Stimulated activated CD8-positive, alpha-beta memory T cell treated with anti-CD3 and anti-CD28 coated beads, Interleukin-2, amount 100 ng/mL, for 1 hour (primary cell): ENCODE measurements around the gene CLDN20.
"Not testable (repeated sequence)": the region's sequence is repeated elsewhere in the genome, so short reads cannot be mapped to it uniquely, and the experiment has no call there.

Experiments used
- DNase-seq, 2 donors: peaks; one replicate each; pipeline ENCODE4 v3.0.0-alpha.2; 2020; ENCODE audit warnings: low read depth in 2 of 2

Gene CLDN20

GRCh38 chr6:155263373-155264063 is at the start of gene CLDN20:
CLDN20 (plus strand) TSS chr6:155264013; CDS start chr6:155275720, 11,707 bp downstream.
- no peak for DNase-seq

DNA sequence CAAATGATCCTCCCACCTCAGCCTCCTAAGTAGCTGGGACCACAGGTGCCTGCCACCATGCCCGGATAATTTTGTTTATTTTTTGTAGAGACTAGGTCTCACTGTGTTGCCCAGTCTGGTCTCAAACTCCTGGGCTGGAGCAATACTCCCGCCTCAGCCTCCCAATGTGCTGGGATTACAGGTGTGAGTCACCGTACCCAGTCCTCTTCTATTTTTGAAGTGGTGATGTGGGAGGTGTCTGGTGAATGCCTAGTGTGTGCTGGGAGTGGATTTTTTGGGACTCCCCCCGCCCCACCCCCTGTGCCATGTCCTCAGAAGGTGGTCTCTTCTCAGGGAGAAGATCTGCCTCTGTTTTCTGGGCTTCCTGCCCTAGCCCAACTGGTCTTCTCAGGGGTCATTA is 47.9 kb upstream of the CLDN20 start:
- no peak for DNase-seq

DNA sequence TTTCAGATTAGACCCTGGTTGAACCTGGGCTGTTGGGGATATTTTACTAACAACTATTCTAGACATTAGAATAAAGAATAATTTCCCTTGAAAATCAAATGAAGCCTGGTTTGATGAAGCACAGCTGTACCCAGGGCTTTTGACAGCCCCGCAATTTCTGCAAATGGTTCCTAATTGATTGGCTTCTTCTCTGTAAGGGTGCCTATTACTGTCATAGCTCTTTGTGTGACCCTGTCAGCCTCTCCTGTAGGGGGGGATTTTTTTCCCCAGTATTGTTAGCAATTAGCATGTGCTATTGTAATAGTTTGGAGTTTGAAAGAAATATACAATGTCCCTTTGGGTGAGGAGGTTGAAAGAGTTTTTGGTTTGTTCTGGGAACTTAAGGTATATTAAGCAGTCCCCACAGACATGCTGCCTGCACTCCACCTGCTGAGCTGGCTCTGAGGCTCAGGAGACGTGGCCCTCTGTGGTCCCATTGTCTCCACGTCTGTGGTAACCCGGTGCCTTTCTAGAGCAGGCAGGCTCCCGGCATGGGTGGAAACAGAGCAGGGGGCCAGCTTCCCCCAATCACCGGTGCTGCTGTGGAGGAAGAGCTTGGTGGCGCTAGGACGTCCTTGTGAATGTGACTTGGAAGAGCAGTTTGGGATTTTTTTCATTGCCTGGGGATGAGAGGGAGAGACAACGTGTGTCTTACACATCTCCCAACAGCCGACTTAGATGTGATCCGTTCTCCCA is 47.3 kb upstream of the CLDN20 start:
- DNase-seq: no peak

DNA sequence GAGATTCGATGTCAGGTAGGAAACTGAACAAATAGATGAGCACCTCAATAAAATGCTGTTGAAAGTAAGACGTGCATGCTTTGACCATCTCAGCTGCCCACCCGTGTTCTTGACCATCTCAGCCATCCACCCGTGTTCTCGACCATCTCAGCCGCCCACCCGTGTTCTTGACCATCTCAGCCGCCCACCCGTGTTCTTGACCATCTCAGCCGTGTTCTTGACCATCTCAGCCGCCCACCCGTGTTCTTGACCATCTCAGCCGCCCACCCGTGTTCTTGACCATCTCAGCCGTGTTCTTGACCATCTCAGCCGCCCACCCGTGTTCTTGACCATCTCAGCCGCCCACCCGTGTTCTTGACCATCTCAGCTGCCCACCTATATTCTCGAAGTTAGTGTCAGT is 45.1 kb upstream of the CLDN20 start:
- not testable (repeated sequence) for DNase-seq

- no peak for DNase-seq
Observed at GRCh38 chr6:155219299-155219698, 44.5 kb upstream of the CLDN20 start.

DNA sequence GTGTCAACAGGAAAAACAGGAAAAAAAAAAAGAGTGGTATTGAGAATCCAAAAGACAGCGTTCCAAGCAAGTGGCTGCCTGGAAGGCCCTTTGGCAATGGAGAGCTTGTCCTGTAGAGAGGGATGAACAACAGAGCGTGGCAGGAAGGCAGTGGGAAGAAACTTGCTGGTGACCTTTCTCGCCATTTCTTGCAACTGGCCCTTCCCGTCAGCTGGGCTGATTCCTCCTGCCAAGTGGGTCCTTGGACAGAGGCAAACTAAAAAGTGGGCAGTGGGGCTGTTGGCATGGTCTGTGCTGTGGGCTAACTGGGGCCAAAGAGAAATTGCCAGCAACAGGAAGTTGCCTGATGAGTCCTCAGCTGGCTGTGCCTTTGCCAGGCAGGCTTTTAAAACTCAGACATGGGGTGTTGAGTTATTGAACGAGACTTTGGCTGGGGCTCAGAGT is 43.9 kb upstream of the CLDN20 start:
- no peak for DNase-seq

DNA sequence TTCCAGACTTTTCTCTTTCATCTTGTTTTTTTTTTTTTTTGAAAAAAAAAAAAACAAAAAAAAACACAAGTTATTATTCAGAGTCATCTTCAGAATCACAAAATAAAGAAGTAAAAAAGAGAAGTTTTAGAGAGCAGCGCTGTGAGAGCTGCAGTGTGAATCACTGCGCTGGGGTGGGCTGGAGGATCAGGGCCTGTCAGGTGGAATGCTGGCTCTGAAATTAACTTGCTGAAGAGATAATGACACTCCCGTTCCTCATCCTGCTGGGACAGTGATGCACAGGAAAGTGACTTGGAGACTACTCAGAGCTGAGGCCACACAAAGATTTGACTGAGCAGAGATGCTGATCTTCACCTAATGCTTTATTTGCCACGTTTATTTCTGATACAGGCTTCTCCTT is 42.7 kb upstream of the CLDN20 start:
- no peak for DNase-seq

DNA sequence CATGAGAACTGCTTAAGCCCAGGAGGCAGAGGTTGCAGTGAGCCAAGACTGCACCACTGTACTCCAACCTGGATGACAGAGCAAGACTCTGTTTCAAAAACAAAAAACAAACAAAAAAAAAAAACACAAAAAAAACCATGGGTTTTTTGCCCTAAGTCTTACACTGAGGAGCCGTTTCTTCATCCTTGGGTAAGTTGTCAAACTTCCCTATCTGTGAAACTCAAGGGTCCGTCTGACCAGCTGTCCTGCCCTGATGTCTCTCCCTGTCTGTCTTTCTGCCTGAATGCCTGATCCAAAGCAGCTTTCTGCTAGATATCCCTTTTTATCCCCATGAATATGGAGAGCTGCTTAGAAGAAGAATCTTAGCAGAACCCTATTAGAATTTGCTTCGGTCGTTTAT is 41.3 kb upstream of the CLDN20 start:
- no peak for DNase-seq

- no peak for DNase-seq
Observed at GRCh38 chr6:155223646-155224451, 40.0 kb upstream of the CLDN20 start.

DNA sequence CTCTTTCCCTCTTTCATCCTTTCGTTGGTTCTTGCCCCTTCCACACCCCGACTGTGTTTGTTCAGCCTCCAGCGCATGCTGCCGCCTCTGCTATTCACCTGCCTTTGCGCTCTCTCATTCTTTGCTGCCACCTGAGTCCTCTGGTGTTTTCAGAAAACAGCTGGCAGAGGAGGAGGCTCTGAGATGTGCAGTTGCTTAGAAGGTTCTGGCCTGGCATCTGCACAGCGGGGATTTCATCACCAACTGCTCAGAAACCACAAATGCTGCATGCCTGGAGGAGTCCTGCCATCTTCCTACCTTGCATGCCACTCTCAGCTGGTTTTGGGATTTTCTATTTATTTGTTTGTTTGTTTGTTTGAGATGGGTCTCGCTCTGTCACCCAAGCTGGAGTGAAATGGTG is 39.2 kb upstream of the CLDN20 start:
- no peak for DNase-seq

DNA sequence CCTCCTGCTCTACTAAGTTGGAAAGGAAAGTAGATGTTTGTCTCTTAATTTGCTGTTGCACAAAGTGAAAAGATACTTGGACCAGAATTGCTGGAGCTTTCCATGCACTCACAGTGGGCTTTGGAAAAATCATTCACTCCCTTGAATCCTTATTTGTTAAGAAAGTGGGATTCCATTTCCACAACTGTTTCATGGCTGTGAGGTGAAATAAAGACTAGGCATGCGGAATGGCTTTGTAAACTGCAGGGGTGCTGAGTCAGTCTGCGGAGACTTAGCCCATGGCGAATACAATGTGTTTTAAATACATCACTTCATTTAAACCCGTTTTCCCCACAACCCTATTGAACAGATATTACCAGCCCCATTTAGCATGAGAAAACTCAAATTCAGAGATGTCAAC is 36.8 kb upstream of the CLDN20 start:
- DNase-seq: no peak

DNA sequence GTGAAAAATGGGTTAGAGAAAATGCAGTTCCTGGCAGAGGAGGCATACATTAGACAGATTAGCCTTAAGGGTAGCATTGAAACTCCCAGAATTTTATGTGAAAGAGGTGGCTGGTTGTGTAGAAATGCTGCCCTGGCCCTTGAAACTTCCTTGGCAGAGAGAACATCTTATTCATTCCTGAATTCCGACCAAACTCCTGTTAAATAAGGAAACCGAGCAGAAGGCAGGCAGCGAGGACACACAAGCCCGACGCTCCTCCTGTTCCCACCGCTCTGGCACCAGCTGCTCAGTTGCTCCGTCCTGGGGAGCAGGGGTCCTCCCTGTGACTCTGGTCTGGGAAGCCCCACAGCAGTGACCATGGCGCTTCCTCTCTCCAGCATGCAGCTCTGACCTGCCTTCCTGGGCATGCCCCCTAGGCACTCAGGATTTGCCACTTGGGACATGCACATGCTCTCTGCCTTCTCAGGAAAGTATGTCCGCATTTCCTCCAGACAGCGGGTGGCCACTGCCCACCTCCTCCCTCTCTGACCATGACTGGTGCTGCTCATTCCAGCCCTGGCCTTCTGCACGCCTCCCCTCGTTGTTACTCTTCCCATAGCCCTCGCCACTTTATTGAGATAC is 35.2 kb upstream of the CLDN20 start:
- DNase-seq: no peak

DNA sequence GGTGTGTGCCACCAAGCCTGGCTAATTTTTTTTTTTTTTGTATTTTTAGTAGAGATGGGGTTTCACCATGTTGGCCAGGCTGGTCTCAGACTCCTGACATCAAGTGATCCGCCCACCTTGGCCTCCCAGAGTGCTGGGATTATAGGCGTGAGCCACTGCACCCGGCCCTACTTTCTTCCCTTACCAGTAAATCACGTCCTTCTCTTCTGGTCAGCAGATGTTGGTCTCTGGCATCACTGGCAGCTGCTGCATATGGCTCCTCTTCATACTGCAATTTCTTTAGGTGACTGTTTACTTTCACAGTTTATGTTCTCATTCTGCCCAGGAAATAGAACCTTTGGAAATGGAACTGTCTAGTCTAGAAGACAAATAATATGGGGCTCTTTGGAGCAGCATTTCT is 32.8 kb upstream of the CLDN20 start:
- not testable (repeated sequence) for DNase-seq

DNA sequence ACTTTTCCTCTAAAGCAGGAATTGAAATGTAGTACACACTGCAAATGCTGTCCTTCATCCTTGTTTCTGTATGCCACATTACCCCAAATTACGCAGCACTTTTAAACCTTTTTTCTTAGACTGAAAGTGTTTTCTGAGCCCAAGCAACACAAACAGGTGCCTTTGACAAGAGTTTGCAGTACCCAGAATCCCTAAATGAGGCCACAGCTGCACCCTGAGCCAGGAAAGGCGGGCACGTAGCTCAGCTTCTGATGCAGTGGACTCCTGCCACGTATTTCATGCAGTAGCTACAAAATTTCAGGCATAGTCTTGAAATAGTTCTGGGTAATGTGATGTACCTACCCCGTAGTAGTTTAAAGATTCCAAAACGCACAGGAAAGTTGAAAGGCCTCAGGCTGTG is 31.0 kb upstream of the CLDN20 start:
- no peak for DNase-seq

DNA sequence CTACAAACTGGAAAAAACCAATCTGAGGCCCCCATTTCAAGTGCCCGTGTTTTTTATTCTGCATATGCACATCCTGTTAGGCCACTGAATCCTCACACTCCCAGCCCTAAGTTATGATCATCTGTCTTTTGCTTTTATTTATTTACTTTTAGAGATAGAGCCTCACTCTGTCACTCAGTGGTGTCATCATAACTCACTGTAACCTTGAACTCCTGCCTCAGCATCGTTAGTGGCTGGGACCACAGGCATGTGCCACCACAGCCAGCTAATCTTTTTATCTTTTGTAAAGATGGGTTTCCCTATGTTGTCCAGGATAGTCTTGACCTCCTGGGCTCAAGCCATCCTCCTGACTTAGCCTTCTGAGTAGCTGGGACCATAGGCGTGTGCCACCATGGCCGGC is 29.6 kb upstream of the CLDN20 start:
- no peak for DNase-seq

DNA sequence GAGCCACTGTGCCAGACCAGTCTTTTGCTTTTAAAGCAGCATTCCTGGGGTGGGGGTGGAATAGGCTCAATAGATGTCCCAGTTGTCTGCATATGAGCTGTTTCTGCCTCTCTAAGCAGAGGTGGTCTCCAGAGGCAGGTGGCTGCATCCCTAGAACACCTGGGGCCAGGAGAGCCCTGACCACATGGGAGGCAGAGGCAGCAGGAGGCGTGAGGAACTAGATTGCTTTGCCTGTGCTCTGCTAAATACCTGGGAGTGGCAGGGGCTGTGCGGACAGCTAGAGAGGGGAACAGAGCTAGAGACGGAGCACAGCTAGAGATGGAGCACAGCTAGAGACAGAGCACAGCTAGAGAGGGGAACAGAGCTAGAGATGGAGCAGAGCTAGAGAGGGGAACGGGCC is 29.1 kb upstream of the CLDN20 start:
- DNase-seq: no peak

DNA sequence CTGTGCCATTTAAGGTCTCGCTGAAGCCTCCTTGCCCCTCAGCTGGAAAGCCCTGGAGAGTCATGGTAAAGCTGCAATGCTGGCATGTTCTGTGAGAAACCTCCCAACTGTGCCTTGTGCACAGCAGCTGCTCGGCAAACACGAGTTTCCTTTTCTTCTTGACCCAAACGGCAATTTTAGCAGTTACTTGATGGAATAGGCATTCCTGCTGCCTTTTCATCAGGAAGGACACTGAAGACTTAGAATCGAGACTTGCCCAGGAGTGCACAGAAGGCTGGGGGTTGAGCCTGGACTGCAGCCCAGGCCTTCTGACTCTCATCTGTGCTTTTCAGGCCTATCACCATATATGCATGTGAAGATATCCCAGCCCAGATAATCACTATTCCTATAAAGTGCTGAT is 28.7 kb upstream of the CLDN20 start:
- DNase-seq: no peak

DNA sequence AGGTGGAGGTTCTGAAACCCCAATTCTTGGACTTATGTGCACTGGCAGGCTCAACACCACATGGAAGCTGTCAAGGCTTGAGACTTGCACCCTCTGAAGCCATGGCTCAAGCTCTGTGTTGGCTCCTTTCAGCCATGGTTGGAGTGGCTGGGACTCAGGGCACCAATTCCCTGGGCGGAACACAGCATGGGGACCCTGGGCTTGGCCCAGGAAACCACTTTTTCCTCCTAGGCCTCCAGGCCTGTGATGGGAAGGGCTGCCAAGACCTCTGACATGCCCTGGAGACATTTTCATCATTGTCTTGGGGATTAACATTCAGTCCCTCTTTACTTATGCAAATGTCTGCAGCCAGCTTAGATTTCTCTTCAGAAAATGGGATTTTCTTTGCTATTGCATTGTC is 26.2 kb upstream of the CLDN20 start:
- DNase-seq: no peak

DNA sequence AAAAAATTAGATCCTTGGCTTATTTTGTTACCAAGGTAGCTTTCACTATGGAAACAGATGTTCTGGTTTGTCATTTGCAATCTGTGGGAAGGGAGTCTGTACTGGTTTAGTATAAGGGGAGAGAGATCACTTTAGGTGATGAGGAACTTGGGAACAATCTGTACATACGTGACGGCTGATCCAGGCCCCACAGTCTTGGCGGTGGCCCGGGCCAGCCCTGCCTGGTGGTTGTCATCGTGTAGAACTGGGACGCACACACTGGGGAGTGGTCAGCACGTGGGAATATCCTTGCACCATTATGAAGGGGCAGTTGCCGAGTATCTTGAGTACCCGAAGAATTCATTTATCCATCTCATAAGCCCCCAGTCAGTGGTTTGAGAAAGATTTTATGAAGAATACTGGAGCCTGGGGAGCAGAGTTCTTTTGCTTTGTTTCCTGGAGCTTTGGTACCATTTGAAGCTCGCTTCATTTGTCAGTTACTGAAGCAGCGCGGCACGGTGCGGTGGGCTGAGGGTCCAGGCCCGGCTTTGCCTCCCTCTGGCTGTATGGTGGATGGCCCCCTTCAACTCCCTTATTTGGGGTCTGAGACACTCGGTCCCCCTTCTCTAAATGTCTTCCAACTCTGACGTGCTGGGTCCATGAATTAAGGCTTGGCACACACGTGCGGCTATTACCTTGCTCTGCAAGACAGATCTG is 22.8 kb upstream of the CLDN20 start:
- DNase-seq: no peak

- no peak for DNase-seq
Observed at GRCh38 chr6:155241966-155242365, 21.8 kb upstream of the CLDN20 start.

GRCh38 chr6:155244434-155244833 is 19.4 kb upstream of the CLDN20 start:
- DNase-seq: no peak

GRCh38 chr6:155245193-155245592 is 18.6 kb upstream of the CLDN20 start:
- no peak for DNase-seq
